CD14-positive monocyte (primary cell): ENCODE results near the gene SLC6A18. TPM values are rescaled to one million over a fixed set of nuclear protein-coding genes. Genes with fewer than 3 reads are reported as not detected.

ENCODE experiments used
- DNase-seq, 3 donors: peaks; one replicate each; pipeline ENCODE4 v3.0.0-alpha.2; 2011 to 2022
- H2AFZ ChIP-seq: 2 replicates; pipeline ENCODE4 v1.6.0; 2012; ENCODE audit warnings: mild to moderate bottlenecking, low read depth, low read length, inconsistent platforms; ENCODE audit not compliant: insufficient read depth, poor library complexity, severe bottlenecking
- H3K27ac ChIP-seq, 2 donors: 1 replicate in 1 of 2; 2 replicates in 1 of 2; pipeline ENCODE4 v1.5.1; 2012 to 2013; ENCODE audit warnings: low read length in 2 of 2, control low read depth in 1 of 2, inconsistent platforms in 1 of 2, low read depth in 1 of 2, mild to moderate bottlenecking in 1 of 2
- H3K27me3 ChIP-seq, 2 donors: one replicate each; pipeline versions ENCODE4 v1.6.0 to v1.6.1; 2011 to 2013; ENCODE audit warnings: low read length in 2 of 2; ENCODE audit not compliant: control insufficient read depth in 2 of 2, insufficient read depth in 2 of 2
- H3K36me3 ChIP-seq, 2 donors: replicated peaks in 1 of 2; 1 replicate in 1 of 2; 2 replicates in 1 of 2; pipeline versions ENCODE4 v1.5.1 to v1.6.1; 2012 to 2013; ENCODE audit warnings: low read length in 2 of 2, control low read depth in 1 of 2, inconsistent platforms in 1 of 2, mild to moderate bottlenecking in 1 of 2; ENCODE audit not compliant: insufficient read depth in 2 of 2, control insufficient read depth in 1 of 2
- H3K4me1 ChIP-seq, 2 donors: 1 replicate in 1 of 2; 2 replicates in 1 of 2; pipeline versions ENCODE4 v1.5.1 to v1.6.1; 2012 to 2013; ENCODE audit warnings: low read length in 2 of 2, control low read depth in 1 of 2, inconsistent platforms in 1 of 2, mild to moderate bottlenecking in 1 of 2, moderate library complexity in 1 of 2; ENCODE audit not compliant: insufficient read depth in 2 of 2, control insufficient read depth in 1 of 2
- H3K4me2 ChIP-seq: replicated peaks from 2 replicates; pipeline ENCODE3; 2012; ENCODE audit warnings: low read length, moderate library complexity, mild to moderate bottlenecking; ENCODE audit not compliant: poor library complexity, severe bottlenecking; ENCODE audit errors: extremely low read depth
- H3K4me3 ChIP-seq, 3 experiments: fragments of 200-600 bp in 1 of 3; sonication (generic) in 1 of 3; replicated peaks in 1 of 3; 1 replicate in 2 of 3; 2 replicates in 1 of 3; pipeline ENCODE4 v1.5.1; 2011 to 2013; ENCODE audit warnings: low read length in 3 of 3, mild to moderate bottlenecking in 3 of 3, control low read depth in 2 of 3, low read depth in 2 of 3, inconsistent platforms in 1 of 3, moderate library complexity in 1 of 3
- H3K79me2 ChIP-seq: 2 replicates; pipeline ENCODE4 v1.6.0; 2012; ENCODE audit warnings: mild to moderate bottlenecking, control low read depth, inconsistent platforms, low read length, moderate library complexity; ENCODE audit not compliant: insufficient read depth
- H3K9ac ChIP-seq: 2 replicates; pipeline ENCODE4 v1.6.0; 2017; ENCODE audit warnings: low read length, mild to moderate bottlenecking; ENCODE audit not compliant: insufficient read depth, poor library complexity, severe bottlenecking
- H3K9me3 ChIP-seq, 2 donors: replicated peaks in 1 of 2; 1 replicate in 1 of 2; 2 replicates in 1 of 2; pipeline versions ENCODE4 v1.5.1 to v1.6.1; 2012 to 2013; ENCODE audit warnings: low read length in 2 of 2, control low read depth in 1 of 2; ENCODE audit not compliant: control insufficient read depth in 1 of 2, insufficient read depth in 1 of 2
- H4K20me1 ChIP-seq: 2 replicates; pipeline ENCODE4 v1.6.0; 2012; ENCODE audit warnings: mild to moderate bottlenecking, low read length, control low read depth, moderate library complexity; ENCODE audit not compliant: insufficient read depth
- H3K27ac Mint-ChIP-seq, 7 donors: one replicate each; pipeline ENCODE4 v1.8.0; 2020; ENCODE audit warnings: mild to moderate bottlenecking in 7 of 7, mixed read lengths in 7 of 7, moderate library complexity in 6 of 7, inconsistent platforms in 2 of 7
- H3K27me3 Mint-ChIP-seq, 3 donors: one replicate each; pipeline ENCODE4 v1.8.0; 2021 to 2022; ENCODE audit warnings: low read depth in 3 of 3, mild to moderate bottlenecking in 3 of 3, mixed read lengths in 3 of 3, moderate library complexity in 3 of 3, inconsistent platforms in 1 of 3
- H3K36me3 Mint-ChIP-seq, 2 donors: one replicate each; pipeline ENCODE4 v1.8.0; 2020; ENCODE audit warnings: mixed read lengths in 2 of 2, inconsistent platforms in 1 of 2, mild to moderate bottlenecking in 1 of 2
- H3K4me1 Mint-ChIP-seq: one replicate; pipeline ENCODE4 v1.8.0; 2020; ENCODE audit warnings: mild to moderate bottlenecking, mixed read lengths
- H3K4me3 Mint-ChIP-seq, 2 donors: one replicate each; pipeline ENCODE4 v1.8.0; 2020; ENCODE audit warnings: mild to moderate bottlenecking in 2 of 2, mixed read lengths in 2 of 2, moderate library complexity in 1 of 2
- H3K9me3 Mint-ChIP-seq, 7 donors: one replicate each; pipeline ENCODE4 v1.8.0; 2020 to 2022; ENCODE audit warnings: mixed read lengths in 7 of 7, mild to moderate bottlenecking in 6 of 7, moderate library complexity in 6 of 7, inconsistent platforms in 2 of 7
- CTCF ChIP-seq: fragments of 200-600 bp; IDR thresholded peaks from one replicate; pipeline ENCODE4 v1.8.0; 2022; ENCODE audit warnings: antibody characterized with exemption, mild to moderate bottlenecking
- WGBS: methylation state at CpG from one replicate; pipeline ENCODE4 v1.1.5; 2013; ENCODE audit warnings: missing lambda C conversion rate; ENCODE audit not compliant: insufficient coverage; 5-methylcytosine and 5-hydroxymethylcytosine counted together
- intact Hi-C, 2 donors: fragments of 100-400 bp; cut with micrococcal nuclease; formaldehyde crosslinking; loops; one replicate each; pipeline versions ENCODE4 v1.15.0 to v1.15.1; 2023
- polyA plus RNA-seq, 3 donors: library from polyadenylated mRNA; depleted of rRNA in 1 of 3; unstranded in 2 of 3; stranded (reverse) in 1 of 3; fragments of 300-500 nt in 2 of 3; fragments of >200 nt in 1 of 3; fragmentation: Illumina TruSeq in 2 of 3; gene quantifications; 1 replicate in 2 of 3; 2 replicates in 1 of 3; pipeline ENCODE4 v1.2.3, GENCODE V29; 2012 to 2021

SLC6A18 gene
- polyA plus RNA-seq, 3 donors = not detected

GRCh38 chr5:1213508-1214162 is 11.5 kb upstream of the SLC6A18 start:
- intact Hi-C loops = no loop called here
- WGBS = 84% methylated on average over 20 of the region's 25 CpGs

More at GRCh38 chr5:1213508-1214162, 11.5 kb upstream of the SLC6A18 start:
- H3K27me3 Mint-ChIP-seq = peaks cover 0 to 10% (median 7%) of the 10 kb centered on the region in 3 donors
- H3K36me3 Mint-ChIP-seq = no peaks in the 10 kb centered on the region
- H3K4me1 Mint-ChIP-seq = no peaks in the 10 kb centered on the region
- H3K4me3 ChIP-seq = no peak overlapping the region
- no peak overlapping the region for H3K27ac Mint-ChIP-seq
- no peaks in the 10 kb centered on the region for H3K79me2 ChIP-seq
- H4K20me1 ChIP-seq = no peaks in the 10 kb centered on the region
- DNase-seq = no peak
- peaks cover 3 to 13% (median 4%) of the 10 kb centered on the region in 7 donors for H3K9me3 Mint-ChIP-seq
- H3K27ac ChIP-seq = no peak overlapping the region
- no peak for TF ChIP-seq CTCF
- no peaks in the 10 kb centered on the region for H3K36me3 ChIP-seq
- H2AFZ ChIP-seq = no peak overlapping the region
- no peak overlapping the region for H3K9ac ChIP-seq
- H3K27me3 ChIP-seq = no peaks in the 10 kb centered on the region
- no peak overlapping the region for H3K4me3 Mint-ChIP-seq
- H3K9me3 ChIP-seq = peaks cover 0 to 10% of the 10 kb centered on the region in 2 donors
- H3K4me1 ChIP-seq = no peaks in the 10 kb centered on the region
- no peak overlapping the region for H3K4me2 ChIP-seq
